Activated naive CD4-positive, alpha-beta T cell treated with anti-CD3 and anti-CD28 coated beads, Interleukin-2, amount 50 U/mL, for 16 hours (primary cell): ENCODE data around the gene BANP.
"Not testable (repeated sequence)": the region's sequence is repeated elsewhere in the genome, so short reads cannot be mapped to it uniquely, and the experiment has no call there.

Experiments used
- DNase-seq: peaks from one replicate; pipeline ENCODE4 v3.0.0-alpha.2; 2020

BANP gene

DNA sequence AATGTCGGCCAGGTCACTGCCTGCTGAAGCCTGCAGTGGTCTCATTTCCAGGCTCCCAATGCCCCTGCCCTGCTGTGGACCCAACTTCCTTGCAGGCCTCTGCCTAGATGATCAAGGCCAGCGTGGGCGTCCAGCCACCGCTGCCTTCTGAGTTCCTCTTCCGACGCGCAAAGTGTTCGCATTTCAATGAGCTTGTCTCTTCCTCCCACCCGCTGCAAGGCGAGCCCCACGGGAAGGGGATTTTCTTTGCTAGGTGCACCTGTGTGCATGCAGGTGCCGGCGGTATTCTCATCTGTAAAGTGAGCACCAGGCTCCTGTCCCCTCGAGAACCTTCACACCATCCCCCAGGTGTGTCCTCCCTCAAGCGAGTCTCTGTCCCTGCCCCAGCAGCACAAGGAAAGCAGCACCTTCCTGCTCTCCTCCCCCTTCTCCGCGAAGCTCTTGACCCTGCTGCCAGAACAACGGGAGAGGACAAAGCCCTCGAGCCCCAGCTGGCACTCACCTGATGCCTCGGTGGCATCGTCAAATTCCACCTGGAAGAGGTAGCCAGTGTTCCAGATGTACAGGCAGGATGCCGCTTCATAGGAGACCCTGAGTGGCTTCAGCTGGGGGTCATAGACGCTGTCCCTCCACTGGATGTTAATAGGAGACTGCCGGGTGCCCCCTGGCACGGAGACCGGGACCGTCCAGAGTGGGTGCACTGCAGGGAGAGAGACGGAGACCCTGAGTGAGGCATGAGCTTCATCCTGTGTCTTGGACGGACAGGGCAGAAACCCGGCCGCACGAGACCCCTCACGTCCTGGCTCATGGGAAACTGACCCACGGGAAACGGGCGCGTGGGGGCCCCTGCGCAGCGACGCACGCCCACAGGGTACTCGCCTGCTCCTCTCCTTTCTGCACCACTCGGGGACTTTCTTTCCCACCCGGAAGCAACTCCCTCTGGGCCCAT is 24.7 kb upstream of the BANP start:
- peak; percentile 45 for DNase-seq

DNA sequence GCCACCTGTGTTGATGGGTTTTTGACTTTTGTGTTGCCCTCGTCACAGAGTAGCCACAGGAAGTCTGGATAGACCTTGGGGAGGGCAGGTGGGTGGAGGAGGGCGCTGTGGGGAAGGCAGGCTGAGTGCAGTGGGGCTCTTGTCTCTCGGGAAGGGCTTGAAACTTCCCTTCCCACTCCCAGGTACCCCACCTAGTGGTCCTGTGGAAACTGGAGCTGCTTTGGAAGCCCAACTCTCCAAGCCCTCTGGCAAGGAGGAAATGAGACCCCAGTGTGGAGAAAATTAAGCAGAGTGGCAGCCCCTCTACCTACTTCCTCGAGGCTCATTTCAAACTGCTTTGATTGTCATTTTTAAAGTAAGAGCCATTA is 24.1 kb upstream of the BANP start:
- DNase-seq = no peak

DNA sequence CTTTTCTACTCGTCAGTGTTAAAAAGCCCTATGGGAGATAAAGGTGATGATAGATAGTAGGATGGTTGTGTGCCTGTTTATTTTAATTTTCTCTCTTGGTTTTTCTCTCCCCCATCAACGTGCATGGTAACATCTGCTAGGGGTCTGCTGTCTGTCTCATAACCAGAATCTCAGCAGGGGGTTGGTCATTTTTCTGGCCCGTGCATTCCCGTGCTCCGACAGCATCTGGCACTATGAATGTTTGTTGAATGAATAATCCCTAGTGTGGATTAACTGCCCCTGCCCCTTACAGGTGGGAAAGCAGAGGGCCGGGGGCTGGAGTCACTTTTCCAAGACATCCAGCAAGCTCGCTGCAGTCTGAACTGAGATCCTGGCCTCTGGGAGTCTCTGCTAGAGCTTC is 21.2 kb upstream of the BANP start:
- DNase-seq = no peak

DNA sequence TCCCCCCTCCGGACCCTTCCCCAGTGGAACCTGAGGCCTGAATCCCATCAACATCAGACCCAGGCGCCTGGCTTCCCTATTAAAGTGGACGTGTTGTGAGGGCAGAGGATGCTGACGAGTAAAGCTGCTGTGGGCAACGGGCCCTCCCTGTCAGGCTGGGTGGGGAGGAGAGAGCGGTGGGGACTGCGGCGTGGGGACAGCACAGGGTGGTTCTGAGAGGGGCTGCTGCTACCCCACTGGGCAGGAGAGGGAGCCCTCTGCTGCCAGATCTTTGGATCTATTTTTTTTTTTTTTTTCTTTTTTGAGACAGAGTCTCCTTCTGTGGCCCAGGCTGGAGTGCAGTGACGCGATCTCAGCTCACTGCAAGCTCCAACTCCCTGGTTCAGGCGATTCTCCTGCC is 20.8 kb upstream of the BANP start:
- no peak for DNase-seq

GRCh38 chr16:87931504-87931903 is 19.7 kb upstream of the BANP start:
- DNase-seq = peak; percentile 36

GRCh38 chr16:87932475-87933139 is 18.6 kb upstream of the BANP start:
- DNase-seq = not testable (repeated sequence)

DNA sequence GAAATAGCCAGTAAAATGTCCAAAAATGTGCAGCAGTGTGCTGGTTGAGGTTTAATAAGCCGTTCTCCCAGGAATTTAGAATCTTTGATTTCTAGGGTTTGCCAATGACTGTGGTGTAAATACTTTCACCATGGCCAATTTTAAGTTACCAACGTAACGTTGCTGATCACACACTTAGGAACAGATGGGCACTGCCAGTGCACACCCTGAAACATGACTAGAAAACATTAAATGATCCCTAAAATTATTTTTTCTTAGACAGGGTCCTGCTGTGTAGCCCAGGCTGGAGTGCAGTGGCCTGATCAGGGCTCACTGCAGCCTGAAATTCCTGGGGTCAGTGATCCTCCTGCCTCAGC is 18.1 kb upstream of the BANP start:
- no peak for DNase-seq

GRCh38 chr16:87934752-87935425 is 16.3 kb upstream of the BANP start:
- DNase-seq = not testable (repeated sequence)

- not testable (repeated sequence) for DNase-seq
Observed at GRCh38 chr16:87936016-87936374, 15.2 kb upstream of the BANP start.

- DNase-seq = no peak
Observed at GRCh38 chr16:87936375-87937230, 14.6 kb upstream of the BANP start, which contains the start of gene CA5A. CA5A (minus strand) TSS chr16:87936529; CDS start chr16:87936450, 79 bp downstream.

DNA sequence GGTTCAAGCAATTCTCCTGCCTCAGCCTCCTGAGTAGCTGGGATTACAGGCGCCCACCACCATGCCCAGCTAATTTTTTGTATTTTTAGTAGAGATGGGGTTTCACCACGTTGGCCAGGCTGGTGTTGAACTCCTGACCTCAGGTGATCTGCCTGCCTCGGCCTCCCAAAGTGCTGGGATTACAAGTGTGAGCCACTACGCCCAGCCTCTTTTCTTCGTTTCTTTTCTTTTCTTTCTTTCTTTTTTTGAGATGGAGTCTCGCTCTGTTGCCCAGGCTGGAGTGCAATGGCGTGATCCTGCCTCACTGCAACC is 14.0 kb upstream of the BANP start:
- DNase-seq = not testable (repeated sequence)

DNA sequence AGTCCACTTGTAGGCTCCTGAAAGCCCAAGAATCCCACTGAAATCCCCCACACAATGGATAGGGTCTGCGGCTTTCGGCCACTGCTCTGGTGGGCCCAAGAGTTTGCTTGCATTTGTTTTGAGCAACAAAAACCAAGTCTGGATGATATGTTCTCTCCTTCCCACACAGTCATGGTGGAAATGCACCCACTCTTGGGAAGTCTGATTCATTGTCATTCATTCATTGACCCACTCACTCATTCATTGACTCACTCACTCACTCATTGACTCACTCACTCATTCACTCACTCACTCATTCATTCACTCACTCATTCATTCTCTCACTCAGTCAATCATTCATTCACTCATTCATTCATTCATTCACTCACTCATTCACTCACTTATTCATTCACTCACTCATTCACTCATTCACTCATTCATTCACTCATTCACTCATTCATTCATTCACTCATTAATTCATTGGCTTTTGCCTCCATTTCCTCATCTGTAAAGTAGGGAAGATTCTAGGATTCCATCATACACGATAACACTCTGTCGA is 12.8 kb upstream of the BANP start:
- no peak for DNase-seq

DNA sequence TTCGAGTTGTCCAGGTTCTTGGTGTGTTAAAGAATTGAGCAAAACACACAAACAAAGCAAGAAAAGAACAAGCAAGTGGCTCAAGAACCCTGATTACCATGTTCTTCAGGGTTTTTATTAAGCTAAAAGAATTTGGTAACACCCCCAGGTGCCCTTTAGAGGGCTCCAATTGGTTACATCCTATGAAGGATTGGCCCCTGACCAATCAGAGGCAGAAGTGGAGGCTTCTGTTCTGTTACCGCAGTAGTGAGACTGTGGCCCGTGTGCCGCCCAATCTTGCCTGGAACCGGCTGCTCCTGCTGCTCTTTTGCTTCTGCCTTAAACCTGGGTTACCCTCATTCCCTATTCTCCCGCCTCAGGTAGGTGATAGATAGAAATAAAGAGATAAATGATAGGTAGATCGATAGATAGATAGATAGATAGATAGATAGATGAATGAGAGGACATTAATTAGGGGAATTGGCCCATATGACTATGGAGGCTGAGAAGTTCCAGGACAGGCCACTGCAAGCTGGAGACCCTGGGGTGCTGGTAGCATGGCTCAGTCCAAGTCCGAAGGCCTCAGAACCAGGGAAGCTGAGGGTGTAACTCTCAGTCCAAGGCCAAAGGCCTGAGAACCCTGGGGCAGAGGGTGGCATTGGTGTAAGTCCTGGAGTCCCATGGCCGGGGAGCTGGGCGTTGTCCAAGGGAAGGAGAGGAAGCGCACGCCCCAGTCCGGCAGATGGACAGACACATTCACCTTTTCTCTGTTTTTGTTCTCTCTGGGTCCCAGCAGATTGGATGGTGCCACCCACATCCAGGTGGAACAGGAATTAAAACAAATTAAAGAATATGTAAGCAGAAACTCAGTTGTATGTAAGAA is 11.4 kb upstream of the BANP start:
- DNase-seq = no peak

DNA sequence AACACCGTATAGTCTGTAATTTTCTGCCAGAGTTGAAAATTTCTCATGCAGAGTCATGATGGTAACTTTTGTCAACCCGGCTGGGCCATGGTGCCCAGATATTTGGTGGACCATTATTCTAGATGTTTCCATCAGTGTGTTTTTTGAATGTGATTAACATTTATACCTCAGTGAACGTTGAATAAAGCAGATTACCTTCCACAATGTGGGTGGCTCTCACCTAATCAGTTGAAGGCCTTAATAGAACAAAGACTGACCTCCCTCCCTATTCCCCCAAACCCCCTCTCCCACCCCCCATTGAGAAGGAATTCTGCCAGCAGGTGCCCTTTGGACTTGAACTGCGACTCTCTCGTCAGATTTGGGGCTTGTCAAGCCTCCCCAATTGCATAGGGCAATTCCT is 8.6 kb upstream of the BANP start:
- no peak for DNase-seq

DNA sequence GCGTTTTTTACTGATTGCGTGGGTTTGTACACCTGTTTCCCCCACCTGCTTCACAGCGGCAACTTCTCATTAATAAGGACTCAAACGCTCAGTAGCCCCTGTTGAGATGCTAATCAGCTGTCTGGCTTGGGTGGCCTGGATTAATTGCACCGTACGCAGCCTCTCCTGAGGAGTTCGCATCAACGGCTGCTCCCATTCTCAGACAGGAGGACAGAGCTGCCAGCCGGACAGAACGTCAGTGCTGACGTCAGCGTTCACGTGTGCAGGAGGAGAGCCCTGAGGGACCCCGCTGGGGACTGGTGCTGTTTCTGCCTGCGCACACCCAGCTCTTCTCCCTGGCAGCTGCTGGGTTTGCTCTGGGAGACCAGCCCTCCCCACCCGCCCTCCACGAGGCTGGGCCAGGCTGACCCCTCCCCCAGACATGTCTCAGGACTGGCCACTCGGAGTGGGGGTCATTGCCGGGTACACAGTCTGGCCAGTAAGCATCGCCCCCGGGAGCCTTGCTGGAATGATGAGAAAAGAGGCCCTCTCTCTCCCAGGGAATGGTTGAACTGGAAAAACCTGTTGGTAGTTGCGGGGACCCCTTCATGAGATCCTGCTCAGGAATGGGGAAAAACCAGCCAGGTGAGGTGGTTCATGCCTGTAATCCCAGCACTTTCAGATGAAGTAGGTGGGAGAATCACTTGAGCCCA is 5.7 kb upstream of the BANP start:
- DNase-seq = no peak

- DNase-seq = no peak
Observed at GRCh38 chr16:87946596-87947347, 4.5 kb upstream of the BANP start.

GRCh38 chr16:87947356-87948118 is 3.7 kb upstream of the BANP start:
- no peak for DNase-seq

- no peak for DNase-seq
Observed at GRCh38 chr16:87948119-87948545, 3.1 kb upstream of the BANP start.

DNA sequence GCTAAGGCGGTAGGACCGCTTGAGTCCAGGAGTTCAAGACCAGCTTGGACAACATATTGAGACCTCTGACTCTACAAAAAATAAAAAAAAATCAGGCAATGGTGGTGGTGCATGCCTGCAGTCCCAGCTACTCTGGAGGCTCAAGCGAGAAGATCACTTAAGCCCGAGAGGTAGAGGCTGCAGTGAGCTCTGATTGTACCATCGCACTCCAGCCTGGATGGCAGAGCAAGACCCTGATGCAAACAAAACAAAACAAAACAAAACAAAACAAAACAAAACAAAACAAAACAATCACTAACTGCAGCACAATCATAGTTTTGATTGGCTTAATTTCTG is 2.5 kb upstream of the BANP start:
- no peak for DNase-seq
